ENCODE measurements around the gene NRARP.

Gene NRARP

DNA sequence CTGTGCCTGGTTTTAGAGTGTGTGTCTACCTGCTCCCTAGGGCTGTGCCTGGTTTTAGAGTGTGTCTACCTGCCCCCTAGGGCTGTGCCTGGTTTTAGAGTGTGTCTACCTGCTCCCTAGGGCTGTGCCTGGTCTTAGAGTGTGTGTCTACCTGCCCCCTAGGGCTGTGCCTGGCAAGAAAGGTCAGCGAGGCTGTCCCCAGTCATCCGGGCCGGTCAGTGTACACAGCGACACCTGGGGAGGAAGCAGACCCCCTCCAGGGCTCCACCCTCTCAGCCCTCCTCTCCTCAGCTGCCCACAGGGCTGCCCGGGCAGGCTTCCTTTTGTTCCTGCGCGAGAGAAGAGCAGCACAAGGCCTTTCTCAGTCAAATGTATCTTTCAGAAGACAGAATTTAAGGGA, 4.1 kb downstream of the NRARP start:
- DNase-seq = no peak

- no peak for DNase-seq
Measured at GRCh38 chr9:137296670-137297664, 5.1 kb downstream of the NRARP start.

- no peak for DNase-seq
Measured at GRCh38 chr9:137295849-137296669, 6.0 kb downstream of the NRARP start.

- DNase-seq = peak; percentile 4
Measured at GRCh38 chr9:137295238-137295811, 6.7 kb downstream of the NRARP start.

DNA sequence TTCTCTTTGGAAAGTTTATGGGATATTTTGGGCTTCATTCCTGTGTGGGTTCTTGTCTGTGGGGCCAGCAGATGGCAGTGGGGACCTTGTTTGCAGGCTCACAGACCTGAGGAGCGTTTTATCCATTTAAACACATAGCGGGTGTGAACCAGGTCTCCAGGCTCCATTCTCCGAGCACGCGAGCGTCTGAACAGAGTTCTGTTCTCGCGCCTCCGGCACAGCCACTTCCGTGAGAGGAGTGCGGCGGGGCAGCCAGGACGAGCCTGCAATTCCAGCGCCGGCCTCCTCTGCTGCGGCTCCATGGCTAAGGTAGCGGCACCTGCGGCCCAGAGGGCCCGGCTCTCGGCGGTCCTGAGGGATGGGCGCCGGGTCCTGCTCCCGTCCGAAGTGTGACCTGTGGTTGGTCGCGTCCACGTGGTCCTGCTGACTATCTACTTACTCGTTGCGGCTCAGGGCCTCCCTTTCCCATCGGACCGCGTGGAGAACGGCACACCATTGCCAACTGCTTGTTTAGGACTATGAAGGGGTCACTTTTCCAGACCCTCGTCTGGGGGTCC, 7.3 kb downstream of the NRARP start:
- no peak for DNase-seq

DNA sequence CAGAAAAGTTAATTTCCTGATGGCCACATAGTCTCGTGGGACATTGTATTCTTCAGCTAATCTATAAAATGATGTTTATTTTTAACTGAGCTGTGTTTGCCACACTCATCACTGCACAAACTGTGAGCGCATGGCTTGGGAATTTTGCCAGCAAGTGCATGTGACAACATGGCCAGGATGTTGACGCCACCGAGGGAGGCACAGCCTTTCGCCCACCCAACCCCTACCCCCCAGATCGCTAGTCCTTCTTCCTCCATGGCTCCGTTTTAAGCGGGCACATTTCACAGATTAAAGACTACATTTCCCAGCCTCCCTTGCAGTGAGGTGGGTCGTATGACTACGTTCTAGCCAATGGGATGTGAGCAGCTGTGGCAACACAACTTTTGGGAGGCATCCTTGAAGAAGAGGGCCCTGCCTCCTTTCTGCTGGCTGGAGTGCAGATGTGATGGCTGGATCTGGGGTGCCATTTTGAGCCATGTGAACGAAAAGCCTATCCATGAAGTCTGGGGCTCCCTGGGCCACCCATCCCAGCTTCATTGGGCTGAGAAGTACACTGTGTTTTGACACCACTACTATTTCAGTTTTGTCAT, 7.9 kb downstream of the NRARP start:
- peak; percentile 49 for DNase-seq

- no peak for DNase-seq
Measured at GRCh38 chr9:137293482-137294090, 8.5 kb downstream of the NRARP start.

- no peak for DNase-seq
Measured at GRCh38 chr9:137293094-137293481, 9.0 kb downstream of the NRARP start.

GRCh38 chr9:137286975-137287383, 15.1 kb downstream of the NRARP start:
- peak; percentile 21 for DNase-seq

DNA sequence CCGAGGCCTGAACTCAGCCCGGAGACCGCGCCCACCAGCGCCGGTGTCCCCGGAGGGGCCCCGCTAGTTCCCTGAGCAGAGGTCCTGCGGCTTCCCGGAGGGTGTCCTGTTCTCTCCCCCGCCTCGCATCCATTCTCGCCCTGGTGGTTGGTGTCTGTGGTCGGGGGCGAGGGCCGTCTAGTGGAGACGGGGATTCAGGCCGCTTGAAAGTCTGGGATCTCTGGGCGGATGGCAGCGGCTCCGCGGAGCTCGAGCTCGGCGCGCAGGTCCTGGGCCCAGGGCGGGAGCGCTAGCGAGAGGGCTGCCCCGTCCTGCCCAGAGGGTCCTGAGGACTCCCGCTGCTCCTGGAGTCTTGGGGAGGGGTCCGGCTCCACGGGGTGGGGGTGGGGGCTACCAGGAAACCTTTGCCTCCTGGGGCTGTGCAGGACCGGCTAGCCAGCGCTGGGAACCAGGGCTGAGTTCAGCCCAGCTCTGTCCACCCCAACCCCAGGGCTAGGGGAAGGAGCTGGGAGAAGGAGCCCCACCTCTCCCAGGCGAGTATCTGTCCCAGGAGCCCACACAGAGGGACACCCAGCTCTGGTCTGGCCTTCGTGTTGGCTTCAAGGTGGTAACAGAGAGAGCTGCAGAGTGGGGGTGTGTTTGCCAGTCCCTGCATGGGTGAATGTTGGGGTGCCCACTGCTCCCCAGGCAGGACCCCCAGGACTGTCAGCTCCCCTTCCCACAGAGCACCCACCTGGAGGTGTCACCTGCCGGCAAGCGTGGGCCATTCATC, 20.5 kb downstream of the NRARP start:
- DNase-seq = no peak

- DNase-seq = no peak
Measured at GRCh38 chr9:137280474-137281344, 21.4 kb downstream of the NRARP start.

DNA sequence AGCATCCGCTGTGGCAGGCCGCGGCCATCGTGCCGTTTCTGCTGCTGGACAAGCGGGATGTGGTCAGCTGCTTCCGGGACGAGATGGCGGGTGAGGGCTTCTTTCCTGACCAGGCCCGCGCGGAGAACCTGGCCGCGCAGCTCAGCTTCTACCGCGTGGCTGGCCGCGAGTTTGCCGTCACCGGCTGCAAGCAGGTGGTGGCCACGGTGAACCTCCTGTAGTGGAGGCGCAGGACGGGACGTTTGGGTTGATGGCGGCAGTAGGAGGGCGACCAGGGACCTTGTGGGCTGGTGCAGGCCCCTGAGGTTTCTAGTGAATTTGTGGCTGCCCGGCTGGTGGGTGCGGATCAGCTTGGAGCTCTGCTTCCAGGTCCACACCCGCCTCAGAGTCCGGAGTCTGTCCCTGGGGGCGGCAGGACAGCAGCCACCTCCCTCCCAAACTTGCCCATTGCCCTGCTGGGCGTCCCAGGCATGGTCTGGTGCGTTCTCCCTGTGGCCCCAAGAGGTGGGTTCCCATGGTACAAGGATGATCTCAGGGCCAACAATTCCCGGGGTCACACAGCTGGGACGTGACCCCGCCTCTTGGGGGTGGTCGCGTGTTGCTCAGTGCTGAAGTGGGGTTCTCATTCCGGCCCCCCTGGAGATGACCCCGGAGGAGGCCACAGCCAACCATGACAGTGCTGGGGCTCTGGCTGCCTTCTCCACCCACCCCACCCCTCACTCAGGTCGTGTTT, 22.2 kb downstream of the NRARP start:
- no peak for DNase-seq

DNA sequence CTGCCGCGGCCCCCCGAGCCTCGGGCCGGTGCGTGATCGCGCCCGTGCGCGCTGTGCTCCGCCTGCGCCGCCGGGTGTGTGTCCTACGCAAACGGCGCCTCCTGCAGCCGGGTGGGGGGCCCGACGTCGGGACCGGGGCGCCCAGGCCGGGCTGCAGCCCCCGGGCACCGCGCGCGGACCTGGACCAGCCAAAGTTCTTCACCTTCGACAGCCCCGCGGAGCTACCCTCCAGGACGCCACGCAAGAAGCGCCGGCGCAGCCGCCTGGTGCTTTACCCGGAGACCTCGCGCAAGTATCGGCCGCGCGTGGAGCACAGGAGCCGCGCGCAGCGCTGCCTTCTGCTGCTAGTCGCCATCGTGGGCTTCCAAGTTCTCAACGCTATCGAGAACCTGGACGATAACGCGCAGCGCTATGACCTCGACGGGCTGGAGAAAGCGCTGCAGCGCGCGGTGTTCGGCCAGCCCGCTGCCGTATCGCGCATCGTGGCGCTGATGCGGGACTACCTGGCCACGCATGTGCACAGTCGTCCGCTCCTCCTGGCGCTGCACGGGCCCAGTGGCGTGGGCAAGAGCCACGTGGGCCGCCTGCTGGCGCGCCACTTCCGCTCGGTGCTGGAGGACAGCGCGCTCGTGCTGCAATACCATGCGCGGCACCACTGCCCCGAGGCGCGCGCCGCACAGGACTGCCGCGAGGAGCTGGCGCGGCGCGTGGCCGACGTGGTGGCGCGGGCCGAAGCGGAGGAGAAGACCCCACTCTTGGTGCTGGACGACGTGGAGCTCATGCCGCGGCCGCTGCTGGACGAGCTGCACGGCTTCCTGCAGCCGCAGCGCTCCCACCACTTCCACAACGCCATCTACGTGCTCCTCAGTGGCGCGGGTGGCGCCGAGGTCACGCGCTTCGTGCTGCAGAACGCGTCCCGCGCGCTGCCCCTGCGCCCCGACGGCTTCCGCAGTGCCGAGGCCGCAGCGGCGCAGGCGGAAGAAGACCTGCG, 23.1 kb downstream of the NRARP start:
- no peak for DNase-seq

- DNase-seq = peak; percentile 49
Measured at GRCh38 chr9:137278061-137278701, 23.9 kb downstream of the NRARP start.

DNA sequence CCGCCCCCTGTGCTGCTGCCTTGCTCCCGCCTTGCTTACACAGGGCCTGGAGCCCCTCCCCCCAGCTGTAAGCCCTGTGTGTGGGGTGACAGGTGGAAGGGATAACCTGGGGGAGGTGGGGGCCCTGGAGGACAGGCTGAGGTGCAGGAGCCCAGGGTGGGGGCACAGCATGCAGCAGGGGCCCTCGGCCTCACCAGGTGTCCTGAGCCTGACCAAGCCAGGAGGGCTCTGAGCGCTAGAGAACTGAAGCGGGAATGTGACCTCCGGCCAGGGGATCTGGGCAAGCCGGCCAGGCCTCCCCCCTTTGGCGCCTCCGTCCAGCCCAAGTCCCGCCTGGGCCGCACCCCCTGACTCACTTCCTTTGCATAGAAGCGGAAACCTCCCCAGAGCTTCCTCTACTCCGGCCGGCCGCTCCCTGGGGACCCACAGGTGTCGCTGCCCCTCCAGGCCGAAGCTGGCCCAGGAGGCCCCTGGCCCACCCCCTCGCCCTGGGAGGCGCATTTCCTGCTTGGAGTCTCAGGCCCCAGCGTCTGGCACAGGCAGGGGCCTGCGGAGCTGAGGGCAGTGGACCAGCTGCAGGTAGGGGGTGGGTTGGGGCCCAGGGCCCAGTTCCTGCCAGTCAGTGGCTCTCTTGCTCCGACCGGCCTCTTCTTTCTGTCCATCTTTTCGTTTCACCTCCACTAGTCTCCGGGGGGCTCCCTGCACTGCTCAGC, 24.6 kb downstream of the NRARP start, which contains the start of gene TOR4A:
TOR4A (plus strand) TSS at position 398 of the 713 bp plus-strand sequence. CDS start 964 bp downstream, outside the sequence.
- peak; percentile 83 for DNase-seq

DNA sequence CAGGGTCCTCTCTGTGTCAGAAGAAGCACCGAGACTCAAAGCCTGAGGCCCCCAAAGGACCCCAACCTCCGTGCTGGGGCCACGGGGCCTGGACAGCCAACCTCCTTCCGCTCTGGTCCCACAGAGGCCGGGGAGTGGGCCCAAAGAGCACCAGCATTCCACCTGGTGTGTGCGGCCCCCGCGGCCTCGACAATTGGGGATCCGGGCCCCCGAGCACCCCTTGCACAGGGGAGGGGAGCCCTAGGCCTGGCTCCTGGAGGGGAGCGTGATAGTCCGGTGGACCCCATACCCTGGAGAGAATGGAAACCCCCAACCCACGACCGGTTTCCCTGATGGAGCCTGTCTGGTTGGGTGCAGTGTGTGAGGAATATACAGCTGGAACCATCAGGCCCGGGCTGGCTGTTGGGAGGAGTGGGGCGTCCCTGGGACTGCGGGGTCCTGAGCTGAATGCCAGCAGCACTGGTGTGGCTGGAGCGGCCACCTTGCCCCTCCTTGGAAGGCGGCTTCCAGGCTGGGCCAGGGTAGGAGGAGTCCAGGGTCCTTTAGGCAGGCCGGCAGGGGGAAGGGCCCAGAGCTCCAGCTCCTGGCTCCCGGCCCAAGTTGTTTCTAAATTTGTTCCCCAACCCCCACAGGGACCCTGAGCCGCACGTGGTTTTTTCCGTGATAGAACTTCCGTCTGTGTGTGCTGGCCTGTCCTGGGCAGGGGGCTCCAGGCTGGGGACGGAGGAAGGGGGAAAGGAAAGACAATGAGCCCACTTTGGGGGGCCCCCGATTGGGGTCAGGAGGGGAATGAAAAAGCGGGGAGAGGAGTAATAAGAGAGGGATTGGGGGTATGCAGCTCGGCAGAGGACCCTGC, 25.4 kb downstream of the NRARP start:
- peak; percentile 67 for DNase-seq

All from MV-4-11 (cell line).